Activated CD4-positive, alpha-beta T cell treated with anti-CD3 and anti-CD28 coated beads for 36 hours (primary cell): Measurements from ENCODE around the gene MAP4K3. TPM values are rescaled to one million over a fixed set of nuclear protein-coding genes. Genes with fewer than 3 reads are reported as not detected.
"Not testable (repeated sequence)": the region's sequence is repeated elsewhere in the genome, so short reads cannot be mapped to it uniquely, and the experiment has no call there.

ENCODE experiments used
- ATAC-seq: fragments of 200-7000 bp; cut with Tn5 transposase; one replicate; pipeline ENCODE4 v1.10.0; 2021; ENCODE audit warnings: mild to moderate bottlenecking, moderate library complexity
- CTCF ChIA-PET: fragments of 350-600 bp; sonication (Branson Sonifier 250); formaldehyde crosslinking; loops from one replicate; lab custom pipeline; 2021; ENCODE audit warnings: antibody characterized with exemption; lab: Charles Lee
- POLR2A ChIA-PET: fragments of 350-600 bp; sonication (Branson Sonifier 250); formaldehyde crosslinking; loops from one replicate; lab custom pipeline; 2021; ENCODE audit warnings: antibody characterized with exemption, inconsistent platforms; lab: Charles Lee
- DNase-seq: peaks from one replicate; pipeline ENCODE4 v3.0.0-alpha.2; 2020
- H3K27ac Mint-ChIP-seq: one replicate; pipeline ENCODE4 v1.8.0; 2021; ENCODE audit warnings: mixed read lengths
- H3K27me3 Mint-ChIP-seq: one replicate; pipeline ENCODE4 v1.8.0; 2021; ENCODE audit warnings: mixed read lengths
- H3K36me3 Mint-ChIP-seq: one replicate; pipeline ENCODE4 v1.8.0; 2021; ENCODE audit warnings: low read depth, mixed read lengths
- H3K4me1 Mint-ChIP-seq: one replicate; pipeline ENCODE4 v1.8.0; 2021; ENCODE audit warnings: mixed read lengths
- H3K4me3 Mint-ChIP-seq: one replicate; pipeline ENCODE4 v1.8.0; 2021; ENCODE audit warnings: mild to moderate bottlenecking, moderate library complexity, mixed read lengths
- H3K9me3 Mint-ChIP-seq: one replicate; pipeline ENCODE4 v1.8.0; 2021; ENCODE audit warnings: low read depth, mixed read lengths
- intact Hi-C, 2 experiments: fragments of 100-400 bp; cut with DNase I in 1 of 2; cut with micrococcal nuclease in 1 of 2; formaldehyde crosslinking; loops; one replicate each; pipeline versions ENCODE4 v1.14.2 to v1.15.1; 2022 to 2024; cut with DNase I, micrococcal nuclease
- total RNA-seq, 2 experiments: library from RNA; stranded (reverse); gene quantifications; one replicate each; pipeline ENCODE4 v1.2.3, GENCODE V29; 2021

The MAP4K3 gene
- total RNA-seq, 2 experiments from 2014 or later, result 8.1 to 11.8 TPM

DNA sequence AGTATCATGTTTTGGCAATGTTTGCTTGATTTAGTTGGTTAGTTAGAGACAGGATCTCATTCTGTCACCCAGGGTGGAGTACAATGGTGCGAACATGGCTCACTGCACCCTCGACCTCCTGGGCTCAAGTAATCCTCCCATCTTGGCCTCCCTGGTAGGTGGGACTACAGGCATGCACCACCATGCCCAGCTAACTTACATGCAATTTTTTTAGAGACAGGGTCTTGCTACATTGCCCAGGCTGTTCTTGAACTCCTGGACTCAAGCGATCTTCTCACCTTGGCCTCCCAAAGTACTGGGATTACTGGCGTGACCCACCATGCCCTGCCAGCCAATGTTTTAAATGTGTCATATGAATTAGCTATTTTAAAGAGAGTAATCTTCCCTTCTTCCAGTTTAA lies 177.0 kb downstream of the MAP4K3 start:
- intact Hi-C loops, result no loop called here
- H3K36me3 Mint-ChIP-seq, result peaks cover 17% of the 10 kb centered on the region
- CTCF ChIA-PET, result no interaction called here
- H3K4me1 Mint-ChIP-seq, result peaks cover 2% of the 10 kb centered on the region
- no peaks in the 10 kb centered on the region for H3K9me3 Mint-ChIP-seq
- ATAC-seq (no peak), DNase-seq (no peak)
- no peak overlapping the region for H3K4me3 Mint-ChIP-seq
- no peak overlapping the region for H3K27ac Mint-ChIP-seq
- no peaks in the 10 kb centered on the region for H3K27me3 Mint-ChIP-seq
- POLR2A ChIA-PET, result no interaction called here

DNA sequence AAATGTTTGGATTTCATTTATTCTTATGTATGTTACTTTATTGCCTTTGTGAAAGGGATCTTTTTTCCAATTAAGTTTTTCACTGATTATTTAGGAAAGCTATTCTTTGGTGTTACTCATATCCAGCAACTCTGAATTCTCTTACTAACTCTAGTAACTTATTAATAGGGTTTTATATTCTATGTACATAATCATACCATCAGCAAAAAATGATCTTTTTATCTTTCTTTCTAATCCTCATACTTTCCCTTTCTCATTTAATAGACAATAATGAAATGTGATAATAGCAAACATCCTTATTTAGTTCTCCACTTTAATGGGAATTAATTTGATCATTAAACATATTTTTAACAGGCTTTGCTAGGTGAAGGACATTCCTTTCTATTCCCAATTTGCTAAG lies 181.0 kb downstream of the MAP4K3 start:
- Mint-ChIP-seq H3K27me3 (no peaks in the 10 kb centered on the region), H3K27ac (no peak overlapping the region), H3K36me3 (peaks cover 34% of the 10 kb centered on the region), H3K9me3 (peaks cover 5% of the 10 kb centered on the region), H3K4me1 (no peaks in the 10 kb centered on the region), H3K4me3 (no peak overlapping the region)
- no peak for ATAC-seq
- intact Hi-C loops, result no loop called here
- no peak for DNase-seq
- CTCF ChIA-PET, result interaction anchor here (1.3 kb wide), 1 partner anchor 28 kb away, joined by 4 read pairs; no protein-coding TSS in a partner anchor
- POLR2A ChIA-PET, result no interaction called here

DNA sequence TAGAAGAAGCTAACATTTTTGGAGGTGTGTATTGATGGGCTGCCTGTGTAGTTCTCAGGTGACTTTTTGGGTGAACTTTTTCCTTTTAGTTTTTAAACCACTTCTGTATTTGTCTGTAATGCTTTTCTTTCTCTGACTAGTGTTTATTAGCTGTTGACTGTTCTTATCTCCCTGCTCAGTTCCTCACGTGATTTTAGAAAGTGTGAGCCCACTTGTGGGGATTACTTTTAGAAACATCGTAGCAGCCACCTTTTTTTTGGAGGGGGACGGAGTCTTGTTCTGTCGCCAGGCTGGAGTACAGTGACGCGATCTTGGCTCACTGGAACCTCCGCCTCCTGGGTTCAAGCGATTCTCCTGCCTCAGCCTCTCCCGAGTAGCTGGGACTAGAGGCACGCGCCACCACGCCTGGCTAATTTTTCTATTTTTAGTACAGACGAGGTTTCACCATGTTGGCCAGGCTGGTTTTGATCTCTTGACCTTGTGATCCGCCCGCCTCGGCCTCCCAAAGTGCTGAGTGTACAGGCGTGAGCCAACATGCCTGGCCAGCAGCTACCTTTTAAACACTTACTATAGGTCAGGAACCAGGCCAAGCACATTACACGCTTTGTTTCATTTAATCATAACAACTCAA lies 184.1 kb downstream of the MAP4K3 start:
- DNase-seq (no peak), ATAC-seq (no peak)
- peaks cover 32% of the 10 kb centered on the region for H3K36me3 Mint-ChIP-seq
- CTCF ChIA-PET, result interaction anchor here (1.0 kb wide), 1 partner anchor 11 kb away, joined by 3 read pairs; no protein-coding TSS in a partner anchor
- intact Hi-C loops, result no loop called here
- H3K27ac Mint-ChIP-seq, result no peak overlapping the region
- H3K9me3 Mint-ChIP-seq, result peaks cover 5% of the 10 kb centered on the region
- H3K4me3 Mint-ChIP-seq, result no peak overlapping the region
- POLR2A ChIA-PET, result no interaction called here
- no peaks in the 10 kb centered on the region for H3K27me3 Mint-ChIP-seq
- no peaks in the 10 kb centered on the region for H3K4me1 Mint-ChIP-seq

- intact Hi-C loops, result no loop called here
- peaks cover 19% of the 10 kb centered on the region for H3K36me3 Mint-ChIP-seq
- H3K27me3 Mint-ChIP-seq, result no peaks in the 10 kb centered on the region
- H3K4me1 Mint-ChIP-seq, result peaks cover 17% of the 10 kb centered on the region
- POLR2A ChIA-PET, result no interaction called here
- peaks cover 5% of the 10 kb centered on the region for H3K9me3 Mint-ChIP-seq
- DNase-seq (no peak), ATAC-seq (no peak)
- no peak overlapping the region for H3K4me3 Mint-ChIP-seq
- no peak overlapping the region for H3K27ac Mint-ChIP-seq
- CTCF ChIA-PET, result interaction anchor here (1.0 to 1.4 kb wide), 2 partner anchors 18 to 189 kb away, joined by 3 read pairs; no protein-coding TSS in a partner anchor
These were observed 189.5 kb downstream of the MAP4K3 start for GRCh38 chr2:39247512-39248043.

- intact Hi-C loops, result no loop called here
- no peak for DNase-seq
- Mint-ChIP-seq H3K27me3 (no peaks in the 10 kb centered on the region), H3K36me3 (peaks cover 14% of the 10 kb centered on the region), H3K27ac (no peak overlapping the region), H3K9me3 (peaks cover 4% of the 10 kb centered on the region), H3K4me3 (no peak overlapping the region), H3K4me1 (peaks cover 17% of the 10 kb centered on the region)
- POLR2A ChIA-PET, result interaction anchor here (0.6 to 0.7 kb wide), 2 partner anchors 191 to 495 kb away, joined by 3 read pairs; partner anchors contain the start of gene SRSF7
- ATAC-seq, result no peak
- CTCF ChIA-PET, result interaction anchor here (0.9 to 1.2 kb wide), 2 partner anchors 52 to 192 kb away, joined by 3 read pairs; no protein-coding TSS in a partner anchor
These were observed 190.6 kb downstream of the MAP4K3 start for GRCh38 chr2:39246382-39246980.

GRCh38 chr2:39244963-39245625 lies 192.0 kb downstream of the MAP4K3 start:
- H3K27me3 Mint-ChIP-seq, H3K36me3 Mint-ChIP-seq, H3K9me3 Mint-ChIP-seq, intact Hi-C loops: not testable (repeated sequence)
- Mint-ChIP-seq H3K27ac (peak overlapping the region; percentile 23), H3K4me3 (peak overlapping the region; percentile 69), H3K4me1 (peaks cover 17% of the 10 kb centered on the region)
- POLR2A ChIA-PET, result interaction anchor here (0.6 kb wide), 2 partner anchors 35 to 869 kb away, joined by 3 to 4 read pairs; no protein-coding TSS in a partner anchor
- ATAC-seq (peak; percentile 64), DNase-seq (peak; percentile 53)
- CTCF ChIA-PET, result interaction anchor here (0.6 to 1.9 kb wide), 10 partner anchors 16 to 298 kb away, joined by 3 to 5 read pairs (median 3); no protein-coding TSS in a partner anchor

DNA sequence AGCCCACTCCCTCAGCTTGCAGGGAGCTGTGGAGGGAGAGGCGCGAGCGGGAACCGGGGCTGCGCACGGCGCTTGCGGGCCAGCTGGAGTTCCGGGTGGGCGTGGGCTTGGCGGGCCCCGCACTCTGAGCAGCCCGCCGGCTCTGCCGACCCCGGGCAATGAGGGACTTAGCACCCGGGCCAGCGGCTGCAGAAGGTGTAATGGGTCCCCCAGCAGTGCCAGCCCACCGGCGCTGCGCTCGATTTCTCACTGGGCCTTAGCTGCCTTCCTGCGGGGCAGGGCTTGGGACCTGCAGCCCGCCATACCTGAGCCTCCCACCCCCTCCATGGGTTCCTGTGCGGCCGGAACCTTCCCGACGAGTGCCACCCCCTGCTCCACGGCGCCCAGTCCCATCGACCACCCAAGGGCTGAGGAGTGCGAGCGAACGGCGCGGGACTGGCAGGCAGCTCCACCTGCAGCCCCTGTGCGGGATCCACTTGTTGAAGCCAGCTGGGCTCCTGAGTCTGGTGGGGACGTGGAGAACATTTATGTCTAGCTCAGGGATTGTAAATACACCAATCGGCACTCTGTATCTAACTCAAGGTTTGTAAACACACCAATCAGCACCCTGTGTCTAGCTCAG lies 192.7 kb downstream of the MAP4K3 start:
- H3K9me3 Mint-ChIP-seq, H3K27me3 Mint-ChIP-seq, intact Hi-C loops, ATAC-seq, DNase-seq, H3K36me3 Mint-ChIP-seq: not testable (repeated sequence)
- CTCF ChIA-PET, result interaction anchor here (0.6 to 1.9 kb wide), 7 partner anchors 15 to 298 kb away, joined by 3 to 4 read pairs (median 3); no protein-coding TSS in a partner anchor
- POLR2A ChIA-PET, result interaction anchor here (0.6 kb wide), 1 partner anchor 868 kb away, joined by 4 read pairs; no protein-coding TSS in a partner anchor
- Mint-ChIP-seq H3K4me3 (peak overlapping the region; percentile 69), H3K27ac (peak overlapping the region; percentile 23), H3K4me1 (peaks cover 17% of the 10 kb centered on the region)

DNA sequence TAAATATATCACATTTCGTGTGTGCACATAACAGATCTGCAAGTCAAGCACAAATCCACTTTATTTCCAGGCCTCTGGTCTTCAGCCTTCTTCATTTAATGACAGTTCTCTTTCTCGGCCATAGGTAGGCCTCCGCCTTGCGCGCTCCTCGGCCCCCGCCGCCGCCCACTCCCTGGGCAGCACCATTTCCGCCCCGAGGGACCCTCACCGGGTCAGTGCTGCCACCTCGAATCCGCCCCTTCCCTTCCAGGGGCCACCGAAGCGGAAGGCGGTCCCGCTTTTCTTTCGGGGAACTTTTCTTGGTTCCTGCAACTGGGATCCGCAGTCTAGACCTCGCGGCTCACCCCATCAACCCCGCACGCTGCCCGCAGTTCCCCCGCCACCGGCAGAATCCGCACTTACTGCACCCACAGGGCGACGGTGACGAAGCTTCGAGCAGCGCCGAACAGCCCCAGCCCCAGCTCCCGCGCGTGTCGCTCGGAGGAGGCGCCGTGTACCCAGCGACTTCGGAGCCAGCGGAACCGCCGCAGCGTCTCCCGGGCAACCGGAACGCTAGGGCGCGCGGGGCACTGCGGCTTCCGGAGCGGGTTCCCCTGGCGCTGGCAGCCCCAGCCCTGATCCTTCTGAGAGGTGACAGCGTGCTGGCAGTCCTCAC lies 193.5 kb downstream of the MAP4K3 start, which contains the start of gene CDKL4:
Gene CDKL4 (minus strand): TSS at position 502 of the 655 bp plus-strand sequence.
- peaks cover 2% of the 10 kb centered on the region for H3K36me3 Mint-ChIP-seq
- ChIA-PET CTCF (interaction anchor here (1.0 kb wide), 1 partner anchor 16 kb away, joined by 3 read pairs; no protein-coding TSS in a partner anchor), POLR2A (no interaction called here)
- peak; percentile 77 for ATAC-seq
- H3K4me3 Mint-ChIP-seq, result peak within 1 kb of the TSS; percentile 69
- no peaks in the 10 kb centered on the region for H3K27me3 Mint-ChIP-seq
- intact Hi-C loops, result no loop called here
- DNase-seq, result peak; percentile 65
- no peaks in the 10 kb centered on the region for H3K9me3 Mint-ChIP-seq
- H3K4me1 Mint-ChIP-seq, result peaks cover 17% of the 10 kb centered on the region
- peak within 1 kb of the TSS; percentile 23 for H3K27ac Mint-ChIP-seq

GRCh38 chr2:39241588-39241987 lies 195.5 kb downstream of the MAP4K3 start:
- no peak for DNase-seq
- no peaks in the 10 kb centered on the region for H3K27me3 Mint-ChIP-seq
- no peak for ATAC-seq
- H3K36me3 Mint-ChIP-seq, result peaks cover 2% of the 10 kb centered on the region
- POLR2A ChIA-PET, result no interaction called here
- H3K27ac Mint-ChIP-seq, result no peak overlapping the region
- H3K4me1 Mint-ChIP-seq, result peaks cover 17% of the 10 kb centered on the region
- intact Hi-C loops, result no loop called here
- peaks cover 3% of the 10 kb centered on the region for H3K9me3 Mint-ChIP-seq
- CTCF ChIA-PET, result interaction anchor here (0.6 kb wide), 1 partner anchor 200 kb away, joined by 3 read pairs; no protein-coding TSS in a partner anchor
- no peak overlapping the region for H3K4me3 Mint-ChIP-seq

DNA sequence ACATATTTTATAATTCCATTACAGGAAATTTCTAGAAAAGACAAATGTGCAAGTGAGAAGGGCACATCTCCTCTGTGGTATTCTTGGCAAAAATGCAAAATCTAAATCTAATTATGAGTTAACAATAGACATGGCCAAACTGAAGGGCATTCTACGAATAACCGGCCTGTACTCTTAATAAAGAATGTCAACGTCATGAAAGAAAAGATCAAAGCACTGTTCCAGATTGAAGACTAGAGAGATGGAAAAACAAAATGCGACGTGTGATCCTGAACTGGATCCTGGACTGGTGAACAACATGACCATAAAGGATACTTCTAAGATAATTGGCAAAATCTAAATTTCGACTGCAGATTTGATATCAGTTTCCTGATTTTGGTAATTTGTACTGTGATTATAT lies 196.3 kb downstream of the MAP4K3 start:
- ChIA-PET CTCF (no interaction called here), POLR2A (no interaction called here)
- Mint-ChIP-seq H3K9me3 (peaks cover 5% of the 10 kb centered on the region), H3K4me3 (no peak overlapping the region), H3K36me3 (peaks cover 2% of the 10 kb centered on the region), H3K27me3 (no peaks in the 10 kb centered on the region), H3K27ac (no peak overlapping the region), H3K4me1 (peaks cover 13% of the 10 kb centered on the region)
- intact Hi-C loops, result no loop called here
- ATAC-seq, result no peak
- no peak for DNase-seq
